ENCODE measurements around the gene ADAMTSL5. TPM values are rescaled to one million over a fixed set of nuclear protein-coding genes. Genes with fewer than 3 reads are reported as not detected.
"Not testable (repeated sequence)": the region's sequence is repeated elsewhere in the genome, so short reads cannot be mapped to it uniquely, and the experiment has no call there.

ADAMTSL5 gene
- total RNA-seq, 1 experiment from 2014 or later: 2.6 TPM

GRCh38 chr19:1553415-1553814 is 40.6 kb upstream of the ADAMTSL5 start:
- Histone ChIP-seq H4K20me1 (ENCODE audit: insufficient read depth, low read depth, low read length) (no peaks in the 10 kb centered on the region), H3K9me2 (replicated peaks; ENCODE audit: insufficient read depth, low read length) (no peaks in the 10 kb centered on the region), H3K79me2 (ENCODE audit: low read length) (no peaks in the 10 kb centered on the region), H3K36me3 (ENCODE audit: insufficient read depth, low read length) (no peaks in the 10 kb centered on the region), H3K4me3 (ENCODE audit: low read length) (no peak overlapping the region), H3K9ac (ENCODE audit: low read length) (no peak overlapping the region), H3K4me1 (ENCODE audit: low read length) (no peaks in the 10 kb centered on the region), H3K27ac (ENCODE audit: low read length) (no peak overlapping the region), H2AFZ (ENCODE audit: low read length) (no peak overlapping the region), H3K4me2 (ENCODE audit: low read depth, low read length, poor library complexity, severe bottlenecking) (no peak overlapping the region), H3K27me3 (ENCODE audit: low read length) (no peaks in the 10 kb centered on the region), H3K9me3 (ENCODE audit: low read length) (no peaks in the 10 kb centered on the region)
- DNase-seq: no peak

GRCh38 chr19:1551068-1552040 is 38.5 kb upstream of the ADAMTSL5 start:
- no peak for DNase-seq
- H3K79me2 ChIP-seq (ENCODE audit: low read length): no peaks in the 10 kb centered on the region
- no peaks in the 10 kb centered on the region for H3K36me3 ChIP-seq (ENCODE audit: insufficient read depth, low read length)
- no peak overlapping the region for H2AFZ ChIP-seq (ENCODE audit: low read length)
- no peaks in the 10 kb centered on the region for H3K9me2 ChIP-seq (replicated peaks; ENCODE audit: insufficient read depth, low read length)
- no peak overlapping the region for H3K4me2 ChIP-seq (ENCODE audit: low read depth, low read length, poor library complexity, severe bottlenecking)
- H4K20me1 ChIP-seq (ENCODE audit: insufficient read depth, low read depth, low read length): no peaks in the 10 kb centered on the region
- H3K27ac ChIP-seq (ENCODE audit: low read length): no peak overlapping the region
- H3K9ac ChIP-seq (ENCODE audit: low read length): no peak overlapping the region
- H3K27me3 ChIP-seq (ENCODE audit: low read length): no peaks in the 10 kb centered on the region
- H3K9me3 ChIP-seq (ENCODE audit: low read length): no peaks in the 10 kb centered on the region
- no peak overlapping the region for H3K4me3 ChIP-seq (ENCODE audit: low read length)
- peaks cover under 1% of the 10 kb centered on the region for H3K4me1 ChIP-seq (ENCODE audit: low read length)

- DNase-seq: no peak
- Histone ChIP-seq H3K79me2 (ENCODE audit: low read length) (no peaks in the 10 kb centered on the region), H3K4me3 (ENCODE audit: low read length) (no peak overlapping the region)
Observed at GRCh38 chr19:1549332-1549945, 36.6 kb upstream of the ADAMTSL5 start.

GRCh38 chr19:1540365-1540925 is 27.6 kb upstream of the ADAMTSL5 start:
- Histone ChIP-seq H3K27me3 (ENCODE audit: low read length) (no peaks in the 10 kb centered on the region), H3K9me3 (ENCODE audit: low read length) (no peaks in the 10 kb centered on the region)

More at GRCh38 chr19:1549332-1549945, 36.6 kb upstream of the ADAMTSL5 start:
- no peak overlapping the region for H3K4me2 ChIP-seq (ENCODE audit: low read depth, low read length, poor library complexity, severe bottlenecking)
- no peak overlapping the region for H3K9ac ChIP-seq (ENCODE audit: low read length)
- no peaks in the 10 kb centered on the region for H4K20me1 ChIP-seq (ENCODE audit: insufficient read depth, low read depth, low read length)
- no peaks in the 10 kb centered on the region for H3K36me3 ChIP-seq (ENCODE audit: insufficient read depth, low read length)
- no peak overlapping the region for H2AFZ ChIP-seq (ENCODE audit: low read length)
- H3K27me3 ChIP-seq (ENCODE audit: low read length): no peaks in the 10 kb centered on the region
- no peaks in the 10 kb centered on the region for H3K9me3 ChIP-seq (ENCODE audit: low read length)
- H3K9me2 ChIP-seq (replicated peaks; ENCODE audit: insufficient read depth, low read length): no peaks in the 10 kb centered on the region
- peaks cover 4% of the 10 kb centered on the region for H3K4me1 ChIP-seq (ENCODE audit: low read length)
- H3K27ac ChIP-seq (ENCODE audit: low read length): no peak overlapping the region

GRCh38 chr19:1539749-1540148 is 26.9 kb upstream of the ADAMTSL5 start:
- not testable (repeated sequence) for H3K27ac ChIP-seq (ENCODE audit: low read length); H3K79me2 ChIP-seq (ENCODE audit: low read length); H2AFZ ChIP-seq (ENCODE audit: low read length); H3K9ac ChIP-seq (ENCODE audit: low read length); H3K9me3 ChIP-seq (ENCODE audit: low read length); DNase-seq; H3K36me3 ChIP-seq (ENCODE audit: insufficient read depth, low read length); H4K20me1 ChIP-seq (ENCODE audit: insufficient read depth, low read depth, low read length); H3K4me1 ChIP-seq (ENCODE audit: low read length); H3K4me2 ChIP-seq (ENCODE audit: low read depth, low read length, poor library complexity, severe bottlenecking); H3K9me2 ChIP-seq (replicated peaks; ENCODE audit: insufficient read depth, low read length); H3K27me3 ChIP-seq (ENCODE audit: low read length); H3K4me3 ChIP-seq (ENCODE audit: low read length)

More at GRCh38 chr19:1540365-1540925, 27.6 kb upstream of the ADAMTSL5 start:
- Histone ChIP-seq H3K36me3 (ENCODE audit: insufficient read depth, low read length) (no peaks in the 10 kb centered on the region), H3K9ac (ENCODE audit: low read length) (no peak overlapping the region), H3K79me2 (ENCODE audit: low read length) (no peaks in the 10 kb centered on the region), H2AFZ (ENCODE audit: low read length) (no peak overlapping the region), H3K27ac (ENCODE audit: low read length) (no peak overlapping the region), H3K4me2 (ENCODE audit: low read depth, low read length, poor library complexity, severe bottlenecking) (no peak overlapping the region), H3K4me3 (ENCODE audit: low read length) (no peak overlapping the region), H3K4me1 (ENCODE audit: low read length) (no peaks in the 10 kb centered on the region), H3K9me2 (replicated peaks; ENCODE audit: insufficient read depth, low read length) (no peaks in the 10 kb centered on the region), H4K20me1 (ENCODE audit: insufficient read depth, low read depth, low read length) (no peaks in the 10 kb centered on the region)
- no peak for DNase-seq

- Histone ChIP-seq H3K9me3 (ENCODE audit: low read length) (no peaks in the 10 kb centered on the region), H3K79me2 (ENCODE audit: low read length) (no peaks in the 10 kb centered on the region), H3K4me1 (ENCODE audit: low read length) (no peaks in the 10 kb centered on the region), H3K36me3 (ENCODE audit: insufficient read depth, low read length) (no peaks in the 10 kb centered on the region), H3K9ac (ENCODE audit: low read length) (no peak overlapping the region), H3K9me2 (replicated peaks; ENCODE audit: insufficient read depth, low read length) (no peaks in the 10 kb centered on the region), H3K27me3 (ENCODE audit: low read length) (no peaks in the 10 kb centered on the region), H2AFZ (ENCODE audit: low read length) (no peak overlapping the region), H3K27ac (ENCODE audit: low read length) (no peak overlapping the region), H4K20me1 (ENCODE audit: insufficient read depth, low read depth, low read length) (no peaks in the 10 kb centered on the region), H3K4me2 (ENCODE audit: low read depth, low read length, poor library complexity, severe bottlenecking) (no peak overlapping the region), H3K4me3 (ENCODE audit: low read length) (no peak overlapping the region)
- DNase-seq: no peak
Observed at GRCh38 chr19:1538978-1539377, 26.2 kb upstream of the ADAMTSL5 start.

GRCh38 chr19:1535699-1536098 is 22.9 kb upstream of the ADAMTSL5 start:
- not testable (repeated sequence) for H3K9ac ChIP-seq (ENCODE audit: low read length); H3K36me3 ChIP-seq (ENCODE audit: insufficient read depth, low read length); DNase-seq; H3K4me2 ChIP-seq (ENCODE audit: low read depth, low read length, poor library complexity, severe bottlenecking); H3K79me2 ChIP-seq (ENCODE audit: low read length); H3K4me3 ChIP-seq (ENCODE audit: low read length); H3K27me3 ChIP-seq (ENCODE audit: low read length); H3K27ac ChIP-seq (ENCODE audit: low read length); H2AFZ ChIP-seq (ENCODE audit: low read length); H3K4me1 ChIP-seq (ENCODE audit: low read length); H3K9me2 ChIP-seq (replicated peaks; ENCODE audit: insufficient read depth, low read length); H3K9me3 ChIP-seq (ENCODE audit: low read length); H4K20me1 ChIP-seq (ENCODE audit: insufficient read depth, low read depth, low read length)

- DNase-seq: no peak
- Histone ChIP-seq H2AFZ (ENCODE audit: low read length) (no peak overlapping the region), H3K79me2 (ENCODE audit: low read length) (no peaks in the 10 kb centered on the region), H3K4me1 (ENCODE audit: low read length) (no peaks in the 10 kb centered on the region), H3K27ac (ENCODE audit: low read length) (no peak overlapping the region), H4K20me1 (ENCODE audit: insufficient read depth, low read depth, low read length) (no peaks in the 10 kb centered on the region), H3K9me3 (ENCODE audit: low read length) (no peaks in the 10 kb centered on the region), H3K4me3 (ENCODE audit: low read length) (no peak overlapping the region), H3K36me3 (ENCODE audit: insufficient read depth, low read length) (no peaks in the 10 kb centered on the region), H3K9me2 (replicated peaks; ENCODE audit: insufficient read depth, low read length) (no peaks in the 10 kb centered on the region), H3K27me3 (ENCODE audit: low read length) (no peaks in the 10 kb centered on the region), H3K9ac (ENCODE audit: low read length) (no peak overlapping the region), H3K4me2 (ENCODE audit: low read depth, low read length, poor library complexity, severe bottlenecking) (no peak overlapping the region)
Observed at GRCh38 chr19:1534972-1535371, 22.2 kb upstream of the ADAMTSL5 start.
